Measurements from ENCODE around the gene COMTD1. TPM values are rescaled to one million over a fixed set of nuclear protein-coding genes. Genes with fewer than 3 reads are reported as not detected.

The COMTD1 gene
- total RNA-seq, result 10 to 100 TPM; 34.7 to 40.1 TPM

GRCh38 chr10:75235375-75236177, at the start of gene COMTD1:
TSS of gene COMTD1 (minus strand) at chr10:75235957. CDS start at chr10:75235928, 29 bp downstream.
- Mint-ChIP-seq H3K27ac (peak within 1 kb of the TSS; percentile 83 to 89), H3K9me3 (no peaks in the 10 kb centered on the region), H3K36me3 (peaks cover 15 to 19% of the 10 kb centered on the region in 2 donors)
- ATAC-seq, result peak; percentile 72 to 80
- DNase-seq (ENCODE audit: low spot score in 2 of 2), result peak; percentile 97

GRCh38 chr10:75283671-75284470, 48.1 kb upstream of the COMTD1 start:
- no peak for ATAC-seq
- Mint-ChIP-seq H3K36me3 (no peaks in the 10 kb centered on the region), H3K9me3 (no peaks in the 10 kb centered on the region), H3K27ac (no peak overlapping the region)
- no peak for DNase-seq (ENCODE audit: low spot score in 2 of 2)

GRCh38 chr10:75283078-75283670, 47.4 kb upstream of the COMTD1 start:
- DNase-seq (ENCODE audit: low spot score in 2 of 2) (no peak), ATAC-seq (no peak)
- Mint-ChIP-seq H3K27ac (no peak overlapping the region), H3K9me3 (no peaks in the 10 kb centered on the region), H3K36me3 (no peaks in the 10 kb centered on the region)

- H3K27ac Mint-ChIP-seq, result no peak overlapping the region
- ATAC-seq (no peak), DNase-seq (ENCODE audit: low spot score in 2 of 2) (no peak)
- H3K9me3 Mint-ChIP-seq, result no peaks in the 10 kb centered on the region
- H3K36me3 Mint-ChIP-seq, result no peaks in the 10 kb centered on the region
Observed at GRCh38 chr10:75281974-75282373, 46.2 kb upstream of the COMTD1 start.

- Mint-ChIP-seq H3K36me3 (no peaks in the 10 kb centered on the region), H3K27ac (no peak overlapping the region), H3K9me3 (no peaks in the 10 kb centered on the region)
- DNase-seq (ENCODE audit: low spot score in 2 of 2) (no peak), ATAC-seq (no peak)
Observed at GRCh38 chr10:75280236-75280635, 44.5 kb upstream of the COMTD1 start.

- DNase-seq (ENCODE audit: low spot score in 2 of 2) (no peak), ATAC-seq (no peak)
- Mint-ChIP-seq H3K27ac (no peak overlapping the region), H3K36me3 (no peaks in the 10 kb centered on the region), H3K9me3 (no peaks in the 10 kb centered on the region)
Observed at GRCh38 chr10:75276069-75276872, 40.5 kb upstream of the COMTD1 start.

GRCh38 chr10:75272896-75273295, 37.1 kb upstream of the COMTD1 start:
- ATAC-seq (no peak), DNase-seq (ENCODE audit: low spot score in 2 of 2) (no peak)
- Mint-ChIP-seq H3K27ac (no peak overlapping the region), H3K9me3 (peaks cover 0 to 2% of the 10 kb centered on the region in 2 donors), H3K36me3 (no peaks in the 10 kb centered on the region)

- Mint-ChIP-seq H3K27ac (no peak overlapping the region), H3K36me3 (no peaks in the 10 kb centered on the region), H3K9me3 (peaks cover 0 to 2% of the 10 kb centered on the region in 2 donors)
- DNase-seq (ENCODE audit: low spot score in 2 of 2) (no peak), ATAC-seq (no peak)
Observed at GRCh38 chr10:75272094-75272493, 36.3 kb upstream of the COMTD1 start.

- ATAC-seq, result no peak
Observed at GRCh38 chr10:75269605-75270004, 33.8 kb upstream of the COMTD1 start.

GRCh38 chr10:75266945-75267344, 31.2 kb upstream of the COMTD1 start:
- ATAC-seq (no peak), DNase-seq (ENCODE audit: low spot score in 2 of 2) (no peak)

More at GRCh38 chr10:75269605-75270004, 33.8 kb upstream of the COMTD1 start:
- Mint-ChIP-seq H3K9me3 (peaks cover 0 to 2% of the 10 kb centered on the region in 2 donors), H3K27ac (no peak overlapping the region), H3K36me3 (no peaks in the 10 kb centered on the region)
- DNase-seq (ENCODE audit: low spot score in 2 of 2), result no peak

GRCh38 chr10:75265856-75266255, 30.1 kb upstream of the COMTD1 start:
- DNase-seq (ENCODE audit: low spot score in 2 of 2), result no peak
- Mint-ChIP-seq H3K27ac (no peak overlapping the region), H3K9me3 (peaks cover 0 to 2% of the 10 kb centered on the region in 2 donors), H3K36me3 (no peaks in the 10 kb centered on the region)
- ATAC-seq, result no peak

More at GRCh38 chr10:75266945-75267344, 31.2 kb upstream of the COMTD1 start:
- Mint-ChIP-seq H3K27ac (no peak overlapping the region), H3K9me3 (peaks cover 0 to 2% of the 10 kb centered on the region in 2 donors), H3K36me3 (no peaks in the 10 kb centered on the region)

GRCh38 chr10:75263806-75264205, 28.0 kb upstream of the COMTD1 start:
- DNase-seq (ENCODE audit: low spot score in 2 of 2) (no peak), ATAC-seq (no peak)
- Mint-ChIP-seq H3K9me3 (no peaks in the 10 kb centered on the region), H3K36me3 (no peaks in the 10 kb centered on the region), H3K27ac (no peak overlapping the region)

GRCh38 chr10:75261813-75262705, 26.3 kb upstream of the COMTD1 start:
- Mint-ChIP-seq H3K36me3 (no peaks in the 10 kb centered on the region), H3K9me3 (no peaks in the 10 kb centered on the region), H3K27ac (peak overlapping the region in 1 of 2 donors; percentile 5)
- DNase-seq (ENCODE audit: low spot score in 2 of 2) (no peak), ATAC-seq (no peak)

GRCh38 chr10:75260990-75261389, 25.2 kb upstream of the COMTD1 start:
- DNase-seq (ENCODE audit: low spot score in 2 of 2), result no peak
- Mint-ChIP-seq H3K36me3 (no peaks in the 10 kb centered on the region), H3K9me3 (no peaks in the 10 kb centered on the region), H3K27ac (no peak overlapping the region)
- ATAC-seq, result no peak

GRCh38 chr10:75254739-75255138, 19.0 kb upstream of the COMTD1 start:
- Mint-ChIP-seq H3K36me3 (peaks cover 14% of the 10 kb centered on the region in 2 donors), H3K27ac (no peak overlapping the region), H3K9me3 (peaks cover 14 to 18% of the 10 kb centered on the region in 2 donors)
- ATAC-seq (no peak), DNase-seq (ENCODE audit: low spot score in 2 of 2) (no peak)

All from activated naive CD4-positive, alpha-beta T cell treated with anti-CD3 and anti-CD28 coated beads, Interleukin-2, amount 50 U/mL, for 72 hours (primary cell).